IPS-NIHi11 (cell line): ENCODE measurements around the gene LMX1A.

Source experiments
- DNase-seq: peaks from one replicate; pipeline ENCODE4 v3.0.0; 2012; ENCODE audit warnings: mixed read lengths, low spot score

The LMX1A gene

DNA sequence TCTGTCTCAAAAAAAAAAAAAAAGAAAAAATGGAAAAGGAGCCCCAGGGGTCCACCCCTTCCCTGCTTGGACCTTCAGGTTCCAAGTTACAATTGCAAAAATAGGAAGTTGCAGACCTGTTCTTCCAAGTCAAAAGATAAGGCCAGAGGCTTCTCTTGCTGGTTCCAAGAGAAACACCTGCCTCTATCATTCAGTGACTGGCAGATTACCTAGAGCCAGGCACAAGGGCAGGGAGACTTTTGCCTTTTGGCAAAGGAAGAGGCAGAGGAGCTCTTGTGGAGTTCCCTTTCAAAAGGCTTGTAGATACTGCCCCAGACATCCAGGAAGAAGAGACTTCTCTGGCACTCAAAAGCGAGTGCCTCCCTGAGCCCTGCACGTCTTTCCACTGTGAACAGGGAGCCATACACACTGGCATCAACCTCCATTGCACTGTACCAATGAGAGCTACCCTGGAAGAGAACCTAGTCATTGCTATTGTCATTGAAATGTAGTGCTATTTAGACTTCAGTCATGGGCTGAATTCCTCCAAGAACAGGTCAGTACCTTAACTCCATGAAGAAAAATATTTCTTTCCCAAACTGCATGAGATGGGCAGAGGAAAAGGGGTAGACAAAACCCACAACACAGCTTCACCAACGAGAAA, 91.2 kb downstream of the LMX1A start:
- DNase-seq, result no peak

DNA sequence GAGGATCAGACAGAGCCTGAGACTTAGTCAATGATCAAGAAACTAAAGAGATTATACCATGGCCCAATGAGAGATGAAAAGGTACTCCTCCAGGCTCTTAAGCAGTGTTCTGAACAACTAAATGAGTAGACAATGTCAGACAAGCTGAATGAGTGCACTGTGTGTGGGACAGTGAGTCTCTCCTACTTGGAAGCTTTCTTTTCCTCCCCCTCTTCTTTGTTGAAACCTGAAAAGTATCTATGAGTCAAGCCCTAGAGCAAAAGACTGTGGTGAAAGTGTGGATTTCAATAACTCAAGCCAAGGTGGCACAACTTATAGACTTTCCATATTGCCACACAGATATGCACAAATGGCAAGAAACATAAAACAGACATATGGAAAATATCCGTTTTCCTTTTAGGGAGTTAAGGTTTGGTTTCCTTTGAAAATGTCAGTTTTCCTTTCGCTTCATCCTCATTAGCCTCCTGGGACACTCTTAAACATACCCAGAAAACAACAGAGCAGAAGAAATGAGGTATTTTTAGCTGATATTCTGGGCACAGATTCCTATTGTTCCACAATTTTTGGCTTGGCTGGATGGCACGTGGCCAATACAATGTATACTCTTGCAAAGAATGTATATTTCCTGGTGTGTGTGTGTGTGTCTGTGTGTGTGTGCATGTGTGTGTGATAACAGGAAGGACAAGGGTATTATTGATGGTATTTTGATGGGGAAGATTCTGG, 96.6 kb downstream of the LMX1A start:
- no peak for DNase-seq

DNA sequence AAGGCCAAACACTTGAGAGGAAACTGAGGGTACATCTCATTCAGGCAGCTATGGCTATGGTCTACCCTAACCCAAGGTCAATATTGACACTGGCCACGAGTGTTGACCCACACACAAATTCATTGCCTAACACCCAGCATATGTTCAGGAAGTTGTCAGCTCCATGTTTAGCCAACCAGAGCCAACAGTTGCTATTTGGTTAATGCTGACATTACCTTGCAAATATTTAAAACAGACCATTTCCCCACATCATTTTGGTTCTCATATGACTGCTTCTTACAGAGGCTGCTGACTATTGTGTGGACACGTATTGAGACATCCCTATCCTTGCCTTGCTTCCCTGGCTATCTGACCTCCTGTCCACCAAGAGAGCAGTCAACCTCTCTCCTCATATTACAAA, 97.3 kb downstream of the LMX1A start:
- DNase-seq, result no peak

DNA sequence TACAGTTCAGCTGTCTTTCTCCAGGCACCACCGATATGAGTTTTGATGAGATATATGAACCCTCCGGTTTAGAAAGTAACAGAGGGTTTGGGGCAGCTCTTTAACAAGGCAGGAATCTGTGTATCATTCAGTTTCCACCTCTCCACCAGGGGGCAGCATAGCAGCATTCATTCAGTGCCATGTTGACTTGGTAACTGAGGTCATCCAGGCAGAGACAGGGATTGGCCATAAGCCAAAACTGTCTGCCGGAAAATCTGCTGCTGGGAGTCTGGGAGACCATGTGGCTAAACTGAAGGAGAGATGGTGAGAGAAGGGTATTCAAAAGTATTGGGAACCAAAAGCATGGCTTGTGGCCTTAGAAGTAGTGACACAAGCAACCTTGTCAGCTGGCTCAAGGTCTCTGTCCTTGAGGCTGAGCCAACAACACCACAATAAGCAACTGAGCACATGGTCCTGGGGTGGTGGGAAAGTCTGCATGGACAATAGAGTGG, 98.5 kb downstream of the LMX1A start:
- DNase-seq, result peak; percentile 84

DNA sequence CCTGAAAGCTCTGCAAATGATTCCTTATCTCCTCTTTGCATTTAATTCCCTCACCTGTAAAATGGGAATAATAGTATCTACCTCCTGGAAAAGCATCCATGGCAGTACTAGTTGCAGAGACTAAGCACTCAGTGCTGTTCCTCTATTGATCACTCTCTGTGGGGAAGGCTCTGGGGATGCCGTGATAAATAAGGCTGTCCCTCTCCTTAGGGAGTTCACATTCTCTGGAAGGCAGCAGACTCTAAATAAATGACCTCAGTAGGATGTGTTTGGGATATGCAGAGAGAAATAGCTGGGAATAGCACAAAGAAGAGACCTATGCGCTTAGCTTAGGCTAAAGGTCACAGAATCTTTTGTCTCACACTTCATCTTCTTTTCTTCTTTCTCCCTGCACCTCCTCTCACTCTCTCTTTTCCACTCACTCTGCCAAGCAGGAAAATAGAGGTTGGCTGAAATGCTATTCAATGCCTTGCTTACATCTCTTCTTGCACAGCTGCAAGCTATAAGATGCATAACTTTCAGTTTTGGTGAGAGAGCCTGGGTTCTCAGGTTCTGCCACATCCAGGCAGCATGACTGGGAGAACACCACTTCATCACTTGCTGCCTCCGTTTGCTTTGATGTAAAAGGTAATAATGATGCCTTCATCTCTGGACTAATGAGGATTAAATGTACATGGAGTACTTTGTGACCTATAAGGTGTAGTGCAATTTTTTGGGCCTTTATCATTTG, 101.5 kb downstream of the LMX1A start:
- no peak for DNase-seq

DNA sequence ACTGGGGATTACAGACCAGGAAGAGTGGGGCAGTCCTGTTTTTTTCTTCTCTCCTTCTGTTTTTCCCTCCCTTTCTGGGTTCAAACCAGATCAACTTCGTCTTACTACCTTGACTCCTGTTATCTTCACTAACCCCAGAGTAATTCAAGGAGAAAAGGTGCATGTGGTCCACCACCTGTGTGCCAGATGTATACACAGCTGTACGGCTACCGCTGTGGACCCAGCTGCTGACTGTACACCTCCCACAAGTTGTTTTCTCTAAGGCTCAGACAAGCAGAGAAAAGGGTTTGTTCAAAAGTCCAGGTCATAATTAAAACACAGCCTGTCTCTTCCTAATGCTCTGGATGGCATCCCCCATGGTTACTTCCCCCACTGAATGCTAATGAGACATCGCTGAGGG, 102.1 kb downstream of the LMX1A start:
- no peak for DNase-seq

DNA sequence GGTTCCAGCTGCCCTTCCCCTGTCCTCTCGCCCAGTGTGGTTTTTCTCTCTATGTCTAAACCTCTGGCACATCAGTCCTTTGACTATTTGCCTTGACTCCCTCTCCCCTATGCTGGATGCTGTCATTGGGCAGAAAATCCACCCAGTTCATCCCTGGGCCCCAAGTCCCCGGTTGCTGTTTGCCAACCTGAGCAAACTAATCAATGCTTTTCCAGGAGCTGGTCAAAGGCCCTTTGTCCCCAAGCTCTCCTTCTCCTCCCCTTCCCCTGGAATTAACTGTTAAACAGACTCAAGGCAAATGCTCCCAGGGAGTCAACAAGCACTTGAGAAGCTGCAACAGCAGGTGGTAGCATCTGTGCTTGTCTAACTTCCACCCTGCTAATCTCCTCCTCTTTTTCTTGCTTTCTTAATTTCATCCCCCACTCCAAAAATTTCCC, 102.7 kb downstream of the LMX1A start:
- DNase-seq, result peak; percentile 12

DNA sequence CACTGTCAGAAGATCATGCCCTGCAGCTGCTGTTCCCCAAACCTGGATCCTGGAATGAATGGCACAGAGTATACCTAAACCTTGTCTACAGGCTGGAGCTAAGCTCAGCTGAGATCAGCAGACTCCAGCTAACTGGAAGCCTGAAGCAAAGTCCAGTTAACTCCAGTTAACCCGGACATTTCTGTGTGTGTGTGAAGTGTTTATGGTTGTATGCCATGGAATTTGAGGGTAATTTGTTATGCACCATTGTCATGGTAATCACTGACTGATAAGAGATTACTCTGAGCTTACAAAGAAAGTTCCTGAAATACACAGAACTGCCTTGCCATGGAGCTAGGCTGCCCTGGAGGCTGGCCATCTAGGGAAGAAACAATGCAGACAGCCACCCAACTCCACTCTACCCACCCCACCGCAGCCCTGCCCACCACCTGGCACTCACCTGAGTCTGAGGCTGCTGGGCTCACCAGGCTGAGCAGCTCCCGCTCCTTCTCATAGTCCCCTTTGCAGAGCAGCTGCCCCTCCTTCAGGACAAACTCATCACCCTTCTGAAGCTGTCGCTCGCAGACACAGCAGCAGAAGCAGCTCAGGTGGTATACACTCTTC, 107.4 kb downstream of the LMX1A start:
- no peak for DNase-seq

DNA sequence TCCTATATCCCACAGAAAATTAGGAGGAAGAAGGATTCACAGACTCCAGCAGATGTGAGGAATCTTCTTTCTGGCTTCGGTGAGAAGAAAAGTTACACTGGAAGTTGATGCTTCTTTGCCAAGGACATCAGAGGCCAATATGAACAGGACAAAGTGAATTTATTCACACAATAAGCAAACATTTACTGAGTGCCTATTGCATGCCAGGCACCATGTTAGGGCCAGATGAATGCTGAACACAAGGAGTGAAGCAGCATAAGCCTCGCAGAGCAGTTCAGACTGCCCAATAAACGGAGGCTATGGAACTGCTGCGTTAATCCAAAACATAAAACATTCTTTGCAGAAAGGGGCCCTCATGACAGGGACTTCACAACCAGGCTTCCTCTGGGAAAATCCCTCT, 114.6 kb downstream of the LMX1A start:
- DNase-seq, result no peak

DNA sequence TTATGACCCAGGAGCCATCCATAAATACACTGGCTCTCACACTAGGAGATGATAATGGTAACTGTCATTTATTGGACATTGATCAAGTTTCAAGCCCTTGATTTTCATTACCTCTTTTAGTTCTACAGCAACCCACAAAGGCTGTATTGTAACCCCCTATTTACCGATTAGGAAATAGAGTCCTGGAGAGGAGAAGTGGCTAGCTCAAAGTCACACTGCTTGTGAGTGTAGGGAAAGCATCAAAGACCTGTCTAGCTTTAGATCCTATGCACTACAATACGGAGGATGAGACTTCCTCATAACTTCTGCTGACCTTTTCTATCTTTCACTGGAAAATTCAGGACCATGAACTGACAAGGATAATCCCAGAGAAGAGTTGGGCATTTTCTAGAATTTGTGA, 115.2 kb downstream of the LMX1A start:
- DNase-seq, result no peak

DNA sequence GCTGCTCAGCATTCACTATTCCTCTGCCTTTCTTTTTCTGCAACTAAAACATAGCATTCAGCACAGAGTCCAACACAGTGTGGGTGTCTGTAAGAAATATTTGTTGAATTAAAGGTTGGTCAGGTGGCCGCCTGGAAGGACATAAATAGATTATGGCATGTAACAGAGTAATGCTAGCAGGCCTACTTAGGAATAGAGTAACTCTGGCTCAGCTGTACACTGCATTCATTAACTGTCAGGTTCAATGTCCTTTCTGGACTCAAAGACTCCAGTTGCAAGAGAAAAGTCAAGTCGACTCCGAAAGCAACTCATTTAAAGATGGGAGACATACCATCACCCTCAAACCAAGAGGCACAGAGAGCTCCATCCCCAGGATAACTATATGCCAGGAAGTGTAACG, 116.0 kb downstream of the LMX1A start:
- DNase-seq, result no peak

DNA sequence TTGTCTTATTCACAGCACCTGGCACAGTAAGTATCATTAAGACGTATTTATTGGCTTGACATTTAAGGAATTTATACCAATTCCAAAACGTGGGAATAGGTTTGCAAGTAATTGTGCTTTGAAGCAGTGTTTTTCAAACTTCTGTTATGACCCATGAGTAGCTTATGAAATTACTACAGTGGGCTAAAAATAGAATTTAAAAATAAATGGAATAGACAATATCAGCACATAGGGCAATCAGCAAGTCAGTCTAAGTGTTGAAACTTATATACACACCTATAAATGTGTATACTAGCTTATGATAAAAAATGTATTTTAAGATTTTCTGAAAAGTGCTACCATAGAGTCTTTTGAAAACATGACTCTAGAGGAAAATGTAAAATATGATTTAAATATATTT, 116.6 kb downstream of the LMX1A start:
- no peak for DNase-seq

DNA sequence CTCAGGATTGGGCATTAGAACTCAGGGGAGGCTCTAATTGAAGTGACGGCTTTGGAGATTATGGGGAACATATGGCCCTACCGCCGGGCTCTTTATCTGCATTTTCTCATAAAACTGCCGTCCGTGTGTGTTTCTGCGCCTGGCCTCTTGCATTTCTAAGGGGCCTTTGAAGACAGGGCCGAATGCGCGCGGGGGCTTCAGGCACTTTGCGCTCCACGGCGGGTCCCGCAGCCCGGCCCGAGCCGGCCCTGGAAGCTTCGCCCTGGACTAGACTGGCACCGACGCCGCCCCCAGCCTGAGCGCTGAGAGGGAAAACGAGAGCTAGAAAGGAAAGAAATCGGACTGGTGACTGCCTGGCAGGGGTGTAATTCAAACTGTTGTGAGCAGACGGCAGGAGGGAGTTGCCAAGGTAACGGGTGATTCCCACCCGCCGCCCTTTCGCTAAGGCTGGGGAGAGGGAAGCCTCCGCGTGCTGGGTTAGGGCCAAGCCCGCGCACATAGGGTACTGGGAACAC, 120.7 kb downstream of the LMX1A start:
- peak; percentile 78 for DNase-seq

DNA sequence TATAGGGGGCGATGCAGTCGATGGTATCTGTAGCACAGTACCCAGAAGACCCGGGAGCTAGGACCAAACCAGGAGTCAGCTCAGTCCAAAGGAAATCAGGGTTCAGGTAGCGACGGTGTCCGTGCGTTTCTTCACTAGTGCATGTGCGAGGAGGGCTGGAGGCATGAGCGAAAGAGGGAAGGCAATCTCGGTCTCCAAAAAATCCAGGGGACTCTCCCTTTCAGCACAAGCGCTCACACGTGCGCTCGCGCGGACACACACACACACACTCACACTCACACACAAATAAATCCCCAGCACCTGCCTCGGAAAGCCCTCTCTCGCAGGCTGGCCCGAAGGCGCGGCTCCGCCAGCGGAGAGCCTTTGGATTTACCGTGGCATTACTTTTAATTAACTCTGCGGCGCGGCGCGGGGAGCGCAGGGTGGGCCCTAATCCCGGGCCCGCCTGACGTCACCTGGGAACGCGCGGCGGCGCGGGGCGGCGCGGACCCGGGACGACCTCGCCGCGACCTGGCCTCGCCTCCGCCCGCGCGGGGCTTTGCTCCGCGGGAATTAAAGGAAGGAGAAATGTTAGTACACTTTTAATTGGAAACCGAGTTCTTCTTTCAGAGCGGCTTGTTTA, 121.2 kb downstream of the LMX1A start:
- DNase-seq, result peak; percentile 50

DNA sequence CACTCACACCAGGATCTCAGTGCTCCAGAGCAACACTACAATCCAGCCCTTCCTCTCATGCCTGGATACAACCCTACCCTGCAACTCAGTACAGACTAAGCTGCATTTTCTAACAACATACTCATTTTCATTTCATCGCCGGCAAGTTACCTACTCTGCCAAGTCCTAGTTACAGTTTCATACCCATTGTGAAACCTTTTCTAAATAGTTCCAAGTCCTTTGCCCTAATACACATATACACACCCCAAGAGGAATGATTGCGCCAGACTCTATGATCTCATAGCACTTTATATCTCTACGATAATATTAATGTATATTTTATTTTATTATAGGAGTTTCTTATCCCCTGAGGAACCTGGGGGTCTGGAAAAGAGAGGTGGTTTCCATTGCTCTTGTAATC, 122.4 kb downstream of the LMX1A start:
- no peak for DNase-seq

DNA sequence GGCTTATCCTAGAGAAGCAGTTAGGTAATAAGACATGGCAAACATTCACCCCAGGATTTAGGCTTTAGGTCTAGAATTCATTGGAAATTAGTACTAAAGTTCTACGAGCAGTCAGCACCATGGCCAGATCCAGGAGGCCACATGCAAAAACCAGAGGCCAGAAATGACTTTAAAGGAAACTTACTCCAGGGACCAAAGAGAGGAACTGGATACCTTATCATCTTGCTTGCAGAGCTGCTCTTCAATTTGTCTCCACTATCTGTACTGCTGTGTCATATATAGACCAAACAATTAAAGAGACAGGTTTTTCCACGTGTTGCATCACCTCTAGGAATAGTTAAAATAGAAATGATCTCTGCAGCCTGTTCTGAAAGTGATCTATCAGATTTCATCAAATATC, 127.8 kb downstream of the LMX1A start:
- DNase-seq, result peak; percentile 47

DNA sequence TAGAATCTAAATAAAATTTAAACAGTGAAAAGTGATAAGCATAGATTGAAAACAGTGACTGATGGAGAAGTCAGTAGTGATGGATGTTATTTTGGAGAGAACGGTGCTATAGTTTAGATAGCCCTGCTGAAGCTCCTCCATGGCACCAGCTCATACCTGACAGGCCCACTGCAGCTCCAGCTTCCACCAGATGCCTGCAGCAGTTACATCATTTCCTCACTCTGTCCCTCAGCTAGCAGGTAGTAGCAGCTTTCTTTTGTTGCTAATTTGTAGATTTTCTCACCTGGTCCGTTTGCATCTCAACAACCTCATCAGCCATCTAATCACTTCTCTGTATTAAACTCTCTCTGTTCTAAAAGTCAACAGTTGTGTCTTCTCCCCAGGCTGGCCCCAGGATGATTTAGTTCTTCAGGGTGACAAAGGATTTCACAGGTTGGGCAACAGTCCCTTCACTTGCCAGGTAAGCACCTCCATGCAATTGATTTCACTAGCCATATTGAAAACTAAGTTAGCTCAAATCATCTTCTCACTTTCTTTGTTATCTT, 128.3 kb downstream of the LMX1A start:
- DNase-seq, result no peak

DNA sequence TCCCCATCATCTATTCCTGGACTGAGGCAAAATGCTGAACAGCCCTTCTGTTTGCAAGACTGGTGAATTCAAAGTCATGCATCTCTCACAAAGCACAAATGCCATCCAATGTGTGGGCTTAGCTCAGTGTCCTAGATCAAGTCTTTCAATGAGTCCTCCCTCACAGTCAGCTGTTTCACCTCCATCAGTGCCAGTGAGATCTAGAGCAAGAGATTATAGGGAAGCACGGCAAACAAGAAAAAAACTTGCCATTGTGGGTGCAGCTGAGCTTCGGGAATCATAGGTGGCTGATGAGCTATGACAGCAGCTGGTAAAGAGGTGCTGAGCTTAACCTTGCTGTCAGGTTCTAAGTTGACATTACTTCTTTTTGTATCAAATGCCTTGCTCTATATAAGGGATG, 130.2 kb downstream of the LMX1A start:
- no peak for DNase-seq

DNA sequence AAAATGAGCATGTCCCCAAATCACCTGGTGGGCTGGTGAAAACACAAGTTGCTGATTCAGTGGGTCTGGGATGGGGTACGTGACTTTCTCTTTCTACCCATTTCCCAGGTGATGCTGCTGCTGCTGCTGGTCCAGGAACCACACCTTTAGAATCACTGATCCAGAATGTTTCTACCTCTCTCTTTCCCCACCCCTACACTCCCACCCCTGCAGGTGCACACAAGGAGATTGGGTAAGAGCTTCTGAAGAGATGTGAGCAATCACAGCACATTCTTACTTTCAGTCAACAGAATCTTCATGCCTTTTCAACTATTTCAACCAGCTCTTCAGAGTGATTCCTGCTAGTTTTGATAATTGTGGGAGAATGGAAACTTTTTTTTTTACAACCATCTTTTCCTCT, 130.9 kb downstream of the LMX1A start:
- DNase-seq, result no peak

DNA sequence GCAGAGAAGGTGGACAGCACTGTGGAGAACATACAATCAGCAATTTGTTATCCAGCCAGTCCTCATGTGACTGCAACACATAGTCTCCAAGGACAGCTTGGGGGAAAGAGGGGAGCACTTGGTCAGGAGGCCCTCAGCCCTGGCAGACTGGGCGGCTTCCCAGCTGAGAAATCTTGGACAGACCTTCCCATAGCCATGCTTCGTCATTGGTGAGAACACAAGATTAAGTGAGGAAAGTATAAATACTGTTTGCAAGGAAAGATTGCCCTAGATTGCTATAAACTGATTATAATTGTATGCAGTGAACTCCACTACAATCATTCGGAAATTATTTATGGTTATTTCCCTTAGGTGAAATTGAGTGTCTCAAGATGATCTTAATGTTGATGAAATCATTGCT, 131.5 kb downstream of the LMX1A start:
- no peak for DNase-seq

DNA sequence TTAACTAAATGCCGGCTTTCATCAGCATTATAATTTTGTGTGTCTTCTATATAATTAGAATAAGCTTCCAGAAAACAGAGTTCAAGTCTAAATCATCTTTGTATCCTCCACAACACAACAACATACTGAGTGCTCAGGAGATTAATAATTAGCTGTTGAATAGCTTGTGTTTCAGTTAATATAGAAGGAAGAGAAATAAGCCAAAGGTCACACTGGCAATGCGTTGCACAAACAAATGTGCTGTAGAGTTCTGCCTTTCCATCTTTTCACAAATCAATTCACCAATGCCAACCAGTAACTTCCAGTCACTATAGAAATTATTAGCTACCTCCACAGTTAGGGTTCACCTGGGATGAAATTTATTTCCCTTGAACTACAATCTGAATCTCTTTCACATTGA, 132.0 kb downstream of the LMX1A start:
- DNase-seq, result no peak

DNA sequence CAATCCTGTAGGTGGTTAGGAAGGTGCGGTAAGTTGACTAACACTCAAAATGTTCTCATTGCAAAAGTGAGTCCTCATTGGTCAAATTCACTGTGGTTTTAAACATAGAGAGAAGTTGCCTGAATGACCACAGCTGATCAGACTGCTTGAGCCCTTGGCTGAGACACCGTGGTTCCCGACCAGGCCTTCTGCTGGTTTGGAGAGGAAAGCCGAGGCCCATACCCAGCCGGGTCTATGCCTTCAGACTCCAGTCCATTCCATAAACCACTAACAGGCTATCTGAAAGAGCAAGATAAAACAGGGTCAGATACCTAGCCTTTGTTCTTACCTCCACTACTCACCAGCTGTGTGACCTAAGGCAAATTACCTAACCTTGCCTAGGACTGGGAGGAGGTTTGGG, 133.9 kb downstream of the LMX1A start:
- no peak for DNase-seq
